BJ (cell line): ENCODE results near the gene RXFP4. TPM values are rescaled to one million over a fixed set of nuclear protein-coding genes. Genes with fewer than 3 reads are reported as not detected.

Experiments
- CTCF ChIA-PET: fragments of 350-600 bp; formaldehyde crosslinking; extraction: SDS; loops from one replicate; lab custom pipeline; 2021; ENCODE audit warnings: antibody characterized with exemption, inconsistent platforms; lab: Yijun Ruan, JAX
- POLR2A ChIA-PET: fragments of 300-600 bp; sonication (Branson Sonifier 250); formaldehyde crosslinking; extraction: SDS; loops from one replicate; lab custom pipeline; 2021; ENCODE audit warnings: antibody characterized with exemption; lab: Charles Lee
- DNase-seq: peaks from one replicate; pipeline ENCODE4 v3.0.0-alpha.2; 2011; ENCODE audit warnings: low read depth
- H3K27me3 ChIP-seq: 2 replicates; pipeline ENCODE4 v1.6.0; 2011; ENCODE audit warnings: low read length; ENCODE audit not compliant: control insufficient read depth, insufficient read depth
- H3K36me3 ChIP-seq: 2 replicates; pipeline ENCODE4 v1.5.1; 2011; ENCODE audit warnings: low read length; ENCODE audit not compliant: control insufficient read depth, insufficient read depth
- H3K4me3 ChIP-seq: 2 replicates; pipeline ENCODE4 v1.5.1; 2011; ENCODE audit warnings: low read depth, mild to moderate bottlenecking, control low read depth, low read length
- CTCF ChIP-seq: IDR thresholded peaks from 2 replicates; pipeline ENCODE4 v1.5.1; 2011; ENCODE audit warnings: low read depth, mild to moderate bottlenecking, control low read depth, inconsistent platforms, low read length, moderate library complexity; ENCODE audit not compliant: insufficient read depth
- polyA plus RNA-seq: library from polyadenylated mRNA; depleted of rRNA; stranded (reverse); fragments of >200 nt; gene quantifications from 2 replicates; pipeline ENCODE4 v1.2.3, GENCODE V29; 2011

Gene RXFP4
- polyA plus RNA-seq, 1 experiment: not detected

DNA sequence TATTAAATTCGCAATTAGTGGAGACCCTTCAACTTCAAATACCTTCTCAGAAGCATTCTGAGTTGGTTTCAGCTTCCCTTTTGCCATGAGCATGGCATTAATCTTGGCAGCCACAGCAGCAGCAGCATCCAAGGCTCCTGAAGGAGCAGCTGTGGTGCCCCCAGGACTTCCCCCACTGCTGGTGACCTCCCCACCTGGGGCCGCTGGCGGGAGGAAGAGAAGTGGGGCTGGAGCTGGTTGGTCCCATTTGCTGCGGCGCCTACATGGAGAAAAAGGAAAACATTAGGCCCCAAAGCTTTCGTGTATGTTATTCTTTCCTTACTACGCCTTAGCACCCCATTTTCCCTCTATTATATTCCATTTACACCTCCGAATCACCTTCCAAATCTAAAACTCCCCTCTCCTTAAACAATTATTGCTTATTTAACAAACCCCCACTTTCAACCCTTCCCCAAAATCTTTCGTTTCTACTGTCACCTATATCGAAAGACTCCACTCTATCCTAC is 7.8 kb upstream of the RXFP4 start:
- H3K4me3 ChIP-seq: peak overlapping the region; percentile 85
- no peak for DNase-seq
- CTCF ChIA-PET: interaction anchor here (0.6 to 6.5 kb wide), 7 partner anchors 11 to 190 kb away, joined by 3 to 34 read pairs (median 4); partner anchors contain the start of gene ARHGEF2
- H3K36me3 ChIP-seq: peaks cover 7% of the 10 kb centered on the region
- no peak for TF ChIP-seq CTCF
- H3K27me3 ChIP-seq: no peaks in the 10 kb centered on the region
- POLR2A ChIA-PET: interaction anchor here (0.6 to 1.1 kb wide), 7 partner anchors 17 to 200 kb away, joined by 3 to 9 read pairs (median 3); partner anchors contain the start of gene SYT11

GRCh38 chr1:155934097-155934935 is 7.1 kb upstream of the RXFP4 start, which contains the start of gene KHDC4:
TSS of gene KHDC4 (minus strand) at chr1:155934413. CDS start at chr1:155934373, 40 bp downstream.
- ChIA-PET POLR2A (interaction anchor here (0.6 to 1.1 kb wide), 7 partner anchors 17 to 200 kb away, joined by 3 to 9 read pairs (median 3); partner anchors contain the start of gene SYT11), CTCF (interaction anchor here (0.6 to 6.5 kb wide), 7 partner anchors 10 to 137 kb away, joined by 3 to 34 read pairs (median 5); partner anchors contain the start of gene ARHGEF2)
- peaks cover 7% of the 10 kb centered on the region for H3K36me3 ChIP-seq
- DNase-seq: peak; percentile 98
- H3K27me3 ChIP-seq: no peaks in the 10 kb centered on the region
- H3K4me3 ChIP-seq: peak within 1 kb of the TSS; percentile 85
- peak; percentile 29; the same call in 1 of the 2 replicates for TF ChIP-seq CTCF

DNA sequence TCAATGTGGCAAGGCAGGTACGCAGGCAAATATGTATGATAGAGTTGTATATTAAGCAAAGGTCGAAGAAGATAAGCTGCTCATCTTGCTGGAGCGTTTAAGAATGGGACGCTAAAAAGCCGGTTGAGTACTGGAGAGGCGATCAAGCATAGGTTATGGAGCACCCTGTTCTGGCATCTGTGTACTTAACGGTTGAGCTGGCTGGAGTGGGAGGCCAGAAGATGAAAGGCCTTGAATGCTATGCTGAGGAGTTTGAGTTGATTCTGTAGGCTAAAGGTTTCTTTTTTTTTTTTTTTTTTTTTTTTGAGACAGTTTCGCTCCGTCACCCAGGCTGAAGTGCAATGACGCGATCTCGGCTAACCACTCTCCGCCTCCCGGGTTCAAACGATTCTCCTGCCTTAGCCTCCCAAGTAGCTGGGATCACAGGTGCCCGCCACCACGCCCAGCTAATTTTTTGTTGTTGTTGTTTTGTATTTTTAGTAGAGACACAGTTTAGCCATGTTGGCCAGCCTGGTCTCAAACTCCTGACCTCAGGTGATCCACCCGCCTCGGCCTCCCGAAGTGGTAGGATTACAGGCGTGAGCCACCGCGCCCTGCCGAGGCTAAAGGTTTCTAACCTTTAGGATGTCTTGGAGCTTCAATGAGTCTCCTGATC is 6.4 kb upstream of the RXFP4 start:
- H3K4me3 ChIP-seq: peak overlapping the region; percentile 85
- H3K36me3 ChIP-seq: peaks cover 5% of the 10 kb centered on the region
- ChIA-PET POLR2A (interaction anchor here (0.6 kb wide), 1 partner anchor 147 kb away, joined by 3 read pairs; no protein-coding TSS in a partner anchor), CTCF (interaction anchor here (0.6 to 6.5 kb wide), 5 partner anchors 18 to 131 kb away, joined by 3 to 34 read pairs (median 5); partner anchors contain the start of gene ARHGEF2)
- TF ChIP-seq CTCF: no peak
- H3K27me3 ChIP-seq: no peaks in the 10 kb centered on the region
- no peak for DNase-seq

DNA sequence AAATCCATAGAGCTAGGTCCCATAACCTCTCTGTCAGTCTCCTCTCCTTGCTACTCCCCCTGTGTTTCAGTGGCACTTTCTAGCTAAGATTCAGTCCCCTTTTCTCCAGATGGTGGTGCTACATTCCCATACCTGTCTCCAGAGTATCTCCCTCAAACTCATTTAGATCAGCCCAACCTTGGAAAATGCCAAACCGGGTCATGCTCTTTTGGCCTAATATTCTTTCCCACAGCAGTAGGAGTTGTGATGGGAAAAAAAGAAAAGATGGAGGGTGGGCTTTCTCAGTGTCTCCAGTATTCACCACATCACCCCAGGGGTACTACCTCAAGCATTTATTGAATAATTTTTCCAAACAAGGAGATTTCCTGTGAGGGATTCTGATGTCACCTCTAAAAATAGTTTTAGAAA is 3.2 kb upstream of the RXFP4 start:
- no peak overlapping the region for H3K4me3 ChIP-seq
- DNase-seq: no peak
- POLR2A ChIA-PET: interaction anchor here (0.9 kb wide), 1 partner anchor 141 kb away, joined by 5 read pairs; no protein-coding TSS in a partner anchor
- CTCF ChIA-PET: interaction anchor here (0.6 to 4.6 kb wide), 20 partner anchors 10 to 1744 kb away, joined by 3 to 57 read pairs (median 3); no protein-coding TSS in a partner anchor
- TF ChIP-seq CTCF: peak; percentile 71
- 0 out of 2 replicates have a peak, but pooled peaks cover 3% of the 10 kb centered on the region for H3K36me3 ChIP-seq
- no peaks in the 10 kb centered on the region for H3K27me3 ChIP-seq
